Endothelial cell of umbilical vein (primary cell): Measurements from ENCODE around the gene ST3GAL4. TPM values are rescaled to one million over a fixed set of nuclear protein-coding genes. Genes with fewer than 3 reads are reported as not detected.

ENCODE experiments used
- BruUV-seq: library from RNA; stranded (reverse); fragments of 400-500 nt; replicated peaks from 2 replicates; lab custom pipeline; 2021; lab: Mats Ljungman, UMichigan
- CTCF ChIA-PET: fragments of 300-600, 350-600 bp; sonication (Branson Sonifier 250); formaldehyde crosslinking; loops from one replicate; lab custom pipeline; 2021; ENCODE audit warnings: antibody characterized with exemption, inconsistent platforms; lab: Charles Lee
- POLR2A ChIA-PET: fragments of 300-600, 350-600 bp; sonication (Branson Sonifier 250); formaldehyde crosslinking; loops from one replicate; lab custom pipeline; 2021; ENCODE audit warnings: antibody characterized with exemption, inconsistent platforms; lab: Charles Lee
- DNase-seq: peaks from one replicate; pipeline ENCODE4 v3.0.0-alpha.2; 2011; ENCODE audit warnings: low read depth, low spot score
- FAIRE-seq: peaks from 2 replicates; lab custom pipeline; 2011; peaks lifted over from hg19 to GRCh38; lab: Jason Lieb, UNC
- H2AFZ ChIP-seq: 2 replicates; pipeline ENCODE4 v1.6.0; 2012; ENCODE audit warnings: low read depth, low read length, control low read depth, inconsistent platforms
- H3K27ac ChIP-seq: 2 replicates; pipeline ENCODE4 v1.5.1; 2011; ENCODE audit warnings: low read depth, mild to moderate bottlenecking, control low read depth, low read length, moderate library complexity; ENCODE audit not compliant: insufficient read depth
- H3K27me3 ChIP-seq, 2 experiments: 2 replicates each; pipeline versions ENCODE4 v1.6.0 to v1.6.1; 2011; ENCODE audit warnings: low read length in 2 of 2, mixed read lengths in 1 of 2; ENCODE audit not compliant: control insufficient read depth in 2 of 2, insufficient read depth in 2 of 2
- H3K36me3 ChIP-seq, 2 experiments: 2 replicates in 1 of 2; 3 replicates in 1 of 2; pipeline ENCODE4 v1.5.1; 2011; ENCODE audit warnings: low read length in 2 of 2, mild to moderate bottlenecking in 1 of 2, moderate library complexity in 1 of 2; ENCODE audit not compliant: control insufficient read depth in 2 of 2, insufficient read depth in 2 of 2; ENCODE audit errors: extremely low read depth in 1 of 2
- H3K4me1 ChIP-seq: 3 replicates; pipeline ENCODE4 v1.5.1; 2011; ENCODE audit warnings: mild to moderate bottlenecking, low read length; ENCODE audit not compliant: control insufficient read depth, insufficient read depth; ENCODE audit errors: extremely low read depth
- H3K4me2 ChIP-seq: 2 replicates; pipeline ENCODE4 v1.6.1; 2011; ENCODE audit warnings: low read length, control low read depth, mixed read lengths; ENCODE audit not compliant: insufficient read depth
- H3K4me3 ChIP-seq, 3 experiments: fragments of 200-600 bp in 1 of 3; sonication (generic), shearing (Covaris generic) in 1 of 3; replicated peaks in 1 of 3; 2 replicates each; pipeline ENCODE4 v1.5.1; 2011 to 2016; ENCODE audit warnings: control low read depth in 3 of 3, low read length in 3 of 3, mild to moderate bottlenecking in 2 of 3, inconsistent platforms in 1 of 3, low read depth in 1 of 3, moderate library complexity in 1 of 3; ENCODE audit not compliant: insufficient read depth in 1 of 3
- H3K79me2 ChIP-seq: 2 replicates; pipeline ENCODE4 v1.6.0; 2012; ENCODE audit warnings: low read length, inconsistent platforms; ENCODE audit not compliant: control insufficient read depth, insufficient read depth
- H3K9ac ChIP-seq: replicated peaks from 2 replicates; pipeline ENCODE3; 2011; ENCODE audit warnings: low read length, control low read depth; ENCODE audit not compliant: insufficient read depth; ENCODE audit errors: extremely low read depth
- H3K9me1 ChIP-seq: replicated peaks from 3 replicates; pipeline ENCODE4 v1.6.0; 2011; ENCODE audit warnings: mild to moderate bottlenecking, low read length; ENCODE audit not compliant: control insufficient read depth, insufficient read depth; ENCODE audit errors: extremely low read depth
- H3K9me3 ChIP-seq: replicated peaks from 2 replicates; pipeline ENCODE4 v1.5.1; 2012; ENCODE audit warnings: low read length, inconsistent platforms; ENCODE audit not compliant: control insufficient read depth, insufficient read depth
- H4K20me1 ChIP-seq: replicated peaks from 2 replicates; pipeline ENCODE3; 2011; ENCODE audit warnings: mild to moderate bottlenecking, low read length; ENCODE audit not compliant: control insufficient read depth, insufficient read depth; ENCODE audit errors: extremely low read depth
- CTCF ChIP-seq, 2 donors: IDR thresholded peaks; 1 replicate in 1 of 2; 2 replicates in 1 of 2; pipeline ENCODE4 v1.5.1; 2011; ENCODE audit warnings: low read length in 2 of 2, mild to moderate bottlenecking in 2 of 2, moderate library complexity in 2 of 2, control low read depth in 1 of 2, inconsistent platforms in 1 of 2, low read depth in 1 of 2; ENCODE audit not compliant: insufficient read depth in 1 of 2; ENCODE audit errors: extremely low read depth in 1 of 2
- EZH2 ChIP-seq: IDR thresholded peaks from 2 replicates; pipeline ENCODE4 v1.6.1; 2012; ENCODE audit warnings: borderline replicate concordance, low read depth, mild to moderate bottlenecking, moderate library complexity, low read length, inconsistent platforms; ENCODE audit not compliant: severe bottlenecking
- FOS ChIP-seq: IDR thresholded peaks from 2 replicates; pipeline ENCODE4 v1.6.1; 2011; ENCODE audit warnings: mild to moderate bottlenecking, low read length, moderate library complexity, borderline replicate concordance; ENCODE audit not compliant: insufficient read depth
- GATA2 ChIP-seq: IDR thresholded peaks from 2 replicates; pipeline ENCODE4 v1.7.0; 2011; ENCODE audit warnings: low read depth, mild to moderate bottlenecking, moderate library complexity, mixed read lengths, low read length; ENCODE audit not compliant: insufficient read length, insufficient read depth
- JUN ChIP-seq: IDR thresholded peaks from 2 replicates; pipeline ENCODE4 v1.6.1; 2011; ENCODE audit warnings: borderline replicate concordance, low read depth; ENCODE audit not compliant: insufficient read length, insufficient read depth
- MYC ChIP-seq: IDR thresholded peaks from one replicate; pipeline ENCODE4 v1.6.1; 2011; ENCODE audit warnings: mild to moderate bottlenecking, low read depth, low read length
- POLR2A ChIP-seq: IDR thresholded peaks from 2 replicates; pipeline ENCODE4 v1.6.1; 2012; ENCODE audit warnings: low read depth, mild to moderate bottlenecking, control low read depth, low read length
- POLR2AphosphoS5 ChIP-seq: IDR thresholded peaks from 2 replicates; pipeline ENCODE4 v1.6.1; 2012; ENCODE audit warnings: low read depth, mild to moderate bottlenecking, control low read depth, low read length, moderate library complexity; ENCODE audit not compliant: insufficient read depth
- dilution Hi-C: fragments of 300-500 bp; cut with MboI; formaldehyde crosslinking; loops from one replicate; pipeline ENCODE4 v1.15.0; 2019; ENCODE audit warnings: low sequenced_read_pairs; ENCODE audit not compliant: extremely low pct_ligation_motif_present
- intact Hi-C: fragments of 100-400 bp; cut with micrococcal nuclease; formaldehyde crosslinking; loops from one replicate; pipeline ENCODE4 v1.10.0; 2022
- polyA plus RNA-seq, 4 experiments: library from polyadenylated mRNA; depleted of rRNA in 3 of 4; stranded (reverse) in 3 of 4; unstranded in 1 of 4; fragments of >200 nt; gene quantifications; 2 replicates each; pipeline versions ENCODE4 v1.2.1 to v1.2.3, GENCODE V29; 2011 to 2012; ENCODE audit warnings: missing spikeins in 1 of 4
- total RNA-seq: library from RNA; stranded (reverse); gene quantifications from 2 replicates; pipeline ENCODE4 v1.2.3, GENCODE V29; 2021
- TF ChIP-seq, protein P1 (sequence below): IDR thresholded peaks from 2 replicates; pipeline ENCODE4 v1.6.1; 2011; ENCODE audit not compliant: insufficient read depth, insufficient read length

The ST3GAL4 gene
- total and polyA plus RNA-seq, 2 donors (not counting 3 experiments of a cell fraction or from before 2014, with no cell fraction given), result 17.7 to 19.4 TPM

DNA sequence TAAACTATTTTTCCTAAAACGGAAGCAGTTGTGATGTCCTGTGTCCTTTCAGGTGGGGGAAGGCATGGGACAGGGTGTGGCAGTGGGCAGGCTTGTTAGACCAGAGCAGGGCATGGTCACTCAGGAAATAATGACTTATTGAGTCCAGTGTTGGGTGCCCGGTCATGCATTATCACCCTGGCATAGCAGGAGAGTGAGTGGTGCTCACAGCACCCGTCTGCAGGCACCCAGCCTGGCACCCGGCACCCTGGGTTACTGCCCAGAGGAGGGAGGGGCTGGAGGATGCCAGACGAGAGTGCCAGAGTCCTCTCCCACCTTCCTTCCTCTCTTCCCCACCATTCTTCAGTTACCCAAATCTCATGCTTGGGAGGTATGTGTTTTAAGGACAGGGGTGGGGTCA lies 59.1 kb downstream of the ST3GAL4 start:
- no peaks in the 10 kb centered on the region for H3K79me2 ChIP-seq
- peaks cover 0 to 1% of the 10 kb centered on the region in 2 experiments for H3K36me3 ChIP-seq
- no peak overlapping the region for H3K9ac ChIP-seq
- peaks cover 9% of the 10 kb centered on the region for H3K4me1 ChIP-seq
- dilution Hi-C loops (no loop called here), intact Hi-C loops (loop anchor here (5.0 kb wide), 2 partner anchors 67 to 102 kb away; no protein-coding TSS in a partner anchor)
- no peaks in the 10 kb centered on the region for H3K9me3 ChIP-seq
- no peaks in the 10 kb centered on the region for H3K9me1 ChIP-seq
- DNase-seq, result no peak
- ChIA-PET POLR2A (no interaction called here), CTCF (no interaction called here)
- H3K4me3 ChIP-seq, result no peak overlapping the region
- H4K20me1 ChIP-seq, result no peaks in the 10 kb centered on the region
- TF ChIP-seq POLR2A, result no peak
- TF ChIP-seq, protein P1, sequence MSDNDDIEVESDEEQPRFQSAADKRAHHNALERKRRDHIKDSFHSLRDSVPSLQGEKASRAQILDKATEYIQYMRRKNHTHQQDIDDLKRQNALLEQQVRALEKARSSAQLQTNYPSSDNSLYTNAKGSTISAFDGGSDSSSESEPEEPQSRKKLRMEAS, result no peak
- no peak for TF ChIP-seq POLR2AphosphoS5
- no peak for TF ChIP-seq JUN
- no peak for TF ChIP-seq EZH2
- no peak for TF ChIP-seq FOS
- TF ChIP-seq MYC, result no peak
- no peak for TF ChIP-seq CTCF (IDR thresholded peaks at IDR 0.05; ENCODE audit: extremely low read depth in 1 of 2, insufficient read depth in 1 of 2, low read depth in 1 of 2, low read length in 2 of 2)
- no peak for TF ChIP-seq GATA2
- no peak overlapping the region for H3K4me2 ChIP-seq
- no peak overlapping the region for H2AFZ ChIP-seq
- BruUV-seq, result no TSS peak
- FAIRE-seq, result no peak
- H3K27ac ChIP-seq, result no peak overlapping the region
- no peaks in the 10 kb centered on the region for H3K27me3 ChIP-seq
